ENCODE data around the gene MS4A18.
"Not testable (repeated sequence)": the region's sequence is repeated elsewhere in the genome, so short reads cannot be mapped to it uniquely, and the experiment has no call there.

MS4A18 gene

DNA sequence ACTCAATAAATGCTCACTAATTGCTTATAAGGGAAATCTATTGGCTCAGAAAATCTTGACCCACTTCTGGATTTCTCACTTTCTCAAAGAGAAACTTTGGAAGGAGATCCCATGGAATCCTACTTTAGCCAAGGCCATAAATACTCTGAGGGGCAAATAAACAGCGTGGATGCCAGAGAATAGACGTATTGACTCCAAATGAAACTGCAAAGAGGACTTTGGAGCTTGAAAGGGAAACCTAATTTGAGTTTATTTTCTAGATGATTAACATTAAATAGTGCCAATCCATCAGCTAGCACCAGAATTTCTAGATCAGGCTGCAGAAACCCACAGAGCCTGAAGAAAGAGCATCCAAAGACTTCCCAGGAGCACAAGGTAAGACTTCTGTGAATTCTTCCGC lies at the start of gene MS4A18:
MS4A18 (plus strand) TSS at position 301 of the 400 bp plus-strand sequence.
- DNase-seq = no peak

DNA sequence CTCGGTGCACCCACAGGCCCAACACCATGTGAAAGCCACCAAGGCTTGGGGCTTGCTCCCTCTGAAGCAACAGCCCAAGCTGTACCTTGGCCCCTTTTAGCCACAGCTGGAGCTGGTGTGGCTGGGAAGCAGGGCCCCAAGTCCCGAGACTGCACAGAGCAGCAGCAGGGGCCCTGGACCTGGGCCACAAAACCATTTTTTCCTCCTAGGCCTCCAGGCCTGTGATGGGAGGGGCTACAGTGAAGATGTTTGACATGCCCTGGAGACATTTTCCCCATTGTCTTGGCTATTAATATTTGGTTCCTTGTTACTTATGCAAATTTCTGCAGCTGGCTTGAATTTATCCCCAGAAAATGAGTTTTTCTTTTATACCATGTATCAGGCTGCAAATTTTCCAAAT lies 46.3 kb upstream of the MS4A18 start:
- DNase-seq = not testable (repeated sequence)

DNA sequence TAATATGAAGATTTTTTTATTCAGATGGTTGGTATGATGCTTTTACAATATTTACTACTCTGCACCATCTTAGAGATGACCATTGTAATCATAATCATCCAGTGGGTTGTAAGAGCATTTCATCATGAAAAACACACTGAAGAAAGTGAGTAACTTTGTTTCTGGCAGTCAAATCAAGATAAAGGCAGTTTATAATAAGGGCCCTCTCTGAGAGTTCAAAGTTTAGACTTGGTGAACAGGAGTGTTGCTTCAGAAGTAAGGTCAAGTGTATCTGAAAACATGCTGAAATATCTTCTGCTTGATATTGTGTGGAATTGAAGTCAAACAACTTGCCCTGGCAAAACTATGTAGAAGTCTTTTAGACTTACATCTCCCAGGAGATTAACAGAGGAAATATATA lies 44.6 kb upstream of the MS4A18 start:
- no peak for DNase-seq

DNA sequence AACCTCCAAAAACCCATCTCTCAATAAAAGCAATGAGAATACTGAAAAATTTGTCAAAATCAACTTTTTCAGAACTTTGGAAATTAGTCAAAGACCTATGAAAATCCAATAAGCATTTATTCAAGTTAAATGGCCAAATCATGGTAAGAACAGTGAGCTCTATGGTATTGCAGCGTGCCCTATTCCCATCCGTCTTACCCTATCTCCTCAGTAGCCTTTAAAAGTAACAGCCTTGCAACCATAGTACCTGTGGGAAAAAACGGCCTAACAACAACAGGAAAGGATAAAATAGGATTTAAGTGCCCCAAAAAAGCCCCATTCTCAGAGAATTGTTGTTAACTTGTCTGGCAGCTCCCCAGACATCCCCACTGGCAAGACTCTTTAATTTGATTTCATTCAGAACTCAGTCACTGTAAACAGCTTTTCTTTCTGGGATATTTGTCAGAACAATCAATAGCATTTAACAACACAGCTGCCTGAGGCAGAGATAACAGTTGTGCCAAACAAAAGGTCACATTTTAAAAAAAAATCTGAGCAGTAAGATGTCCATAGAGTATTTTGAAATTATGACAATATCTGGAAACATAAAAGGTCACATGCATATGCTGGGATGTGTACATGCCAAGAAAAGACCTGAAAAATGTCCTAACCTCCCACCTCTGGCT lies 43.9 kb upstream of the MS4A18 start:
- no peak for DNase-seq

DNA sequence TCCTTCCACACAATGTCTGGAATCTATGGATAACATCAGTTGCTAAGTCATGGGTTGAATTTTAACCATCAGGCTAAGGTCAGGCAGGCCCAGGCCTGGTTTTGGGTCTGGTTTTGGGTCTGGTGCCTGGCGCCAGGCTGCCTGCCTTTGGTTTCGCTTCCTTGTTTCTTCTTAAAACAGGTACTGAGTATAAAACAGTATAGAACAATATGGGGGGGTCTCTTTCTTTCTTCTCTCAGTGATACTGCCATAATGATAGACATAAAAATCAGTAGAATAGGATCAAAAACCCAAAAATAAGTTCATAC lies 40.0 kb upstream of the MS4A18 start:
- DNase-seq = not testable (repeated sequence)

DNA sequence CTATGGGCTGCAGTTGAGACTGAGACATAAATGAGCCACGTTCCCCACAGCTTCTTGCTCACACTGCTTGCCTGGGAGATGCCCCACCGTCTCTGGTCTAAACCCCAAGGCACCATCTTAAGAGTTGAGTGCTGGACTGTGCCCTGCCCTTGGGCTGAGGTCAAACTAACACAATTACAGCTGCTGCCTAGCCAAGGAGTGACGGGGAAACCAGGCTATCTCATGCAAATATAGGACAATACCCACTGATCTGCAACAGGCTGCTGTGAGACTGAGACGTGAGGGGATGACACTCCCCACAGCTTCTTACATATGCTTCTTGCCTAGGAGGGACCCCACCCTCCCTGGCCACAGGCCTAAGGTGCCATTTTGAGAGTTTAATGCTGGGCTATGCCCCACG lies 32.9 kb upstream of the MS4A18 start:
- DNase-seq = no peak

DNA sequence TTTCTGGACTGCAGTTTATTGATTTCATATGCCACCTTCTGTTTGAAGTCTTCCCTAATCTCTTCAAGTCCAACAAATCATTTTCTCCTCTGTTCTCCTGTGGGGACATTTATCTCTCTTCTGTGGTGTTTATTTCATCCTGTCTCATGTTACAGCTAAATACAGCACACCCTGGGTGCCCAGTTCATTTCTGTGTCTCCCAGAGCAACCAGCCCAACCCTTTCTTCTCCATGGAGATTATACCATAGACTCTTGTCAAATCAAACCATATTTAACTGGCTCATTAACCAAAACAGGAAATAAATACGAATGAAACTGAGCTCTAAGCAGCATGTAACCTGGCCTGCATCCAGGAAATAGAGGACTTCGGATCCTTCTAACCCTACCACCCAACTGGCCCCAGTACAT lies 25.2 kb upstream of the MS4A18 start, which contains the start of gene MS4A8:
MS4A8 (plus strand) TSS at position 329 of the 408 bp plus-strand sequence. CDS start 1,249 bp downstream, outside the sequence.
- no peak for DNase-seq

DNA sequence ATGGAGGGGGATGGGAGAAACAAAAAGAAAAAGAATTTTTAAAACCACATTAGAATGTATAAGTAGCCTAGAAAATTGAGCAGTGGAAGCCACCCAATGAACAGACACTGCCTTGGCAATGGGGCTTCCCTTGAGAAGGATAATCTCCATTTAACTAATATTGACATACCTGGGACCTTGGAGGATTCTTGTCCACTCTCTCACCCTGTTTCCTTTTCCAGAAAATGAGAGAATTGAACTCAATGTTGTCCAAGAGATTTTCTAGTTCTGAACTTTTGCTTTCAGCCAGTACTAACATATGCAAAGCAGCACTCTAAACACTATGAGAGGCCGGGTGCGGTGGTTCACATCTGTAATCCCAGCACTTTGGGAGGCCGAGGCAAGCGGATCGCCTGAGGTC lies 24.6 kb upstream of the MS4A18 start:
- DNase-seq = no peak

DNA sequence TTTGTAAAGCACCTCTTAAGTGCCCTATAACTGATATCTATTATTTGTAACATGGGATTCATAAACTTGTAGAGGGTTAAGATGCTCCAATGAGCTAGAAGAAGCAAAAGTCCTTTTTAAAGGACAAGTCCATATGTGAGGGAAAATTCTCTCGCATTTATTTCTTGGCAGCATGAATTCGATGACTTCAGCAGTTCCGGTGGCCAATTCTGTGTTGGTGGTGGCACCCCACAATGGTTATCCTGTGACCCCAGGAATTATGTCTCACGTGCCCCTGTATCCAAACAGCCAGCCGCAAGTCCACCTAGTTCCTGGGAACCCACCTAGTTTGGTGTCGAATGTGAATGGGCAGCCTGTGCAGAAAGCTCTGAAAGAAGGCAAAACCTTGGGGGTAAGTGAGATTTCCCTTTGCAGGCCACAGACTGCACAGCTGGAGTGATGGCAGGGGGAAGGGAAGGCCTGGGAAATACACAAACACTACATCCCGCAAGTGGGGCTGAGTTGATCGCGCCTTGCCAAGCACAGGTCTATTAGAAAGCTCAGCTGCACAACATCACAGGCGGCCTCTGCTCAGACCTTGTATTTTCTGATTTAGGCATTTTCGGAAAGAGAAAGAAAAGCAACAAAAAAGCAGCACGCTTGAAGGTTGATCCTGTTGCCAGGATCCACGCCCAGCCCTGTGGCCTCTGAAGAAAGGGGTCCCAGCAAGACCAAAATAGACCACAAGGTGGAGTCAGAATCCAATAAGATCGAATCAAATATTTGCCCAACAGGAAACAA lies 23.6 kb upstream of the MS4A18 start:
- DNase-seq = no peak

DNA sequence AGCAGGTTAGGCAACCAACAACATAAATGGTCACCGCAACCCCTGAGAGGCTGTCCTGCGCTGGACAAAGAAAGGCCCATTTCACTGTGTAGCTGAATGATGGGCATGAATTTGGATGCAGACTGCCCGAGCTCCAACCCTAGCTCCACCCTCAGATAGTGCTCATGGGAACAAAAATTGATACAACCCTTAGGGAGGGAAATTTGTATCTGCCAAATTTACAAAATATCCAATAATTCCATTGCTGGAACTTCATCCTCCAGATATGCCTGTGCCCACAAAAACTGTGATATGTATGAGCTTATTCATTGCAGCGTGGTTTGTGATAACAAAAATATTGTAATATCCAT lies 23.1 kb upstream of the MS4A18 start:
- DNase-seq = no peak

DNA sequence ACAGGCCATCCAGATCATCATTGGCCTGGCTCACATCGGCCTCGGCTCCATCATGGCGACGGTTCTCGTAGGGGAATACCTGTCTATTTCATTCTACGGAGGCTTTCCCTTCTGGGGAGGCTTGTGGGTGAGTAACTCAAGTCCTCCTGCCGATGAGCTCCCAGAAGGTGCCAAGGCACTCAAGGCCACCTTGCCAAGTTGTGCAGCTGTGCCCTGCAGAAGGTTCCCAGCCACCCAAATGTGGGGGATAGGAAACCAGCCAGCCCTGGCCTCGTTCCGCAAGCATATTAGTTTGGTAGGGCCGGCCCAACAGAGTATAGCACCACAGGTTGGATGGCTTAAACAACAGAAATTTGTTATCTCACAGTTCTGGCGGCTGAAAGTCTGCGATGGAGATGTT lies 21.1 kb upstream of the MS4A18 start:
- no peak for DNase-seq

DNA sequence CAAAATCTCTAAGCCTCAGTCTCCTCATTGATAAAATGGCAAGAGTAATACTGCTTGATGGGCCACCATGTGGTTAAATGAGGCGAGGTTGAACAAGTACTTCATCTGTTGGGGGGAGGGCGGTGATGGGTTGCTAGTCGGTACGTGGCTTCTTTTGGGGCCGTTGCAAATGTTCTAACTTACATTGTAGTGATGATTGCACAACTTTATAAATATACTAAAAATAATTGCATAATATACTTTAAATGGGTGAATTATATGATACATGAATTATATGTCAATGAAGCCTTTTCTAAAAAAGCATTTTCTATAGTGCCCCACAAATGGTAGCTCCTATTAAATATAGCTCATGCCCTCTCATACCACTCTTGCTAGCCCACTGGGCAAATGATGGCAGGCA lies 18.6 kb upstream of the MS4A18 start:
- no peak for DNase-seq

DNA sequence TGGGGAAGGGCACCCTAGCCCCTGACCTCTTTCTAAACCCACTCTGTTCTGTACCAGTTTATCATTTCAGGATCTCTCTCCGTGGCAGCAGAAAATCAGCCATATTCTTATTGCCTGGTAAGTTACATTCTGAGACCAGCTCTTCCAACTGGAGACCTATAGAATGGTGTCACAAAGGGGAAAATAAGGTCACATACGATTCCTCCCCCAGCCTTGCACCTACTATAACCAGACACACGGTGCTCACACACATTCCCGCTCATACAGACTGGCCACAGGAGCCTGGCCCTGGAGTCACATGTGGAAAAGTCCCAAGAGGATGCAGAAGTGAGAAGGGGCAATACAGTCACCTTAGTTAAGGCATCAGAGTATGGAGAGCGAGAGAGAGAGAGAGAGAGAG lies 17.6 kb upstream of the MS4A18 start:
- DNase-seq = no peak

DNA sequence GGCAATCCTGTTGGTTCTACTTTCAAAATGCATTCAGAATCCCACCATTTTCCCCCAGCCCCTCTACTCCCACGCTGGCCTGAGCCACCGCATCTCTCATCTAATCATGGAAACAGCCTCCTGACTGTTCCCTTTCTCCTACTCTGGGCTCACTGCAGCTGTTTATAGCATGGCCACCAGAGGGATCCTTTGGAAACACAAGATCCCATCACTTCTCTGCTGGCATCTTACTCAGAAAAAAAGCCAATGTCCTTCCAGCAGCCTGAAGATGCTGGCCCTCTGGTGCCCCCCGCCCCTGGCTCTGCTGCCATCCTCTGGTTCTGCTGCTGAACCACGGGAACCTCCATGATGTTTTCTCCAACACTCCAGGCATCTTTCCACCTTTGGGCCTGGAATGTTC lies 14.0 kb upstream of the MS4A18 start:
- no peak for DNase-seq

DNA sequence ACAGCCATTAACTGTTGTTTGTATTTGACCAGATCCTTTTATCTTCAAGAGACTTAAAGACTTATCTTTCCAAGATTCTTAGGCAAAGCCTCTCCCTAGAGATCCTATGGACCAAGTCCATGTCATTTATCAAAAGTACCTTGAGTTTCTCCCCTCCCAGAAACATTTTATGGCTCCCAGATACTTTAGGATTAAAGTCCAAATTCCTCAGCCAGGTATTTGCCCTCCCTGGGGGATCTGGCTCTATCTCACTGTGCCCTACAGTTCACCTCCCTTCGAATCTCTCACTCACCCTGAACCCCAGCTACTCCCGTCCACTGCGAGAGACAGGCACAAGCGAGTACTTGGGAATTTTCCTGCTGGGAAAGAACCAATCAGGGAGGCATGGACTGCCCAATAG lies 13.2 kb upstream of the MS4A18 start:
- no peak for DNase-seq

DNA sequence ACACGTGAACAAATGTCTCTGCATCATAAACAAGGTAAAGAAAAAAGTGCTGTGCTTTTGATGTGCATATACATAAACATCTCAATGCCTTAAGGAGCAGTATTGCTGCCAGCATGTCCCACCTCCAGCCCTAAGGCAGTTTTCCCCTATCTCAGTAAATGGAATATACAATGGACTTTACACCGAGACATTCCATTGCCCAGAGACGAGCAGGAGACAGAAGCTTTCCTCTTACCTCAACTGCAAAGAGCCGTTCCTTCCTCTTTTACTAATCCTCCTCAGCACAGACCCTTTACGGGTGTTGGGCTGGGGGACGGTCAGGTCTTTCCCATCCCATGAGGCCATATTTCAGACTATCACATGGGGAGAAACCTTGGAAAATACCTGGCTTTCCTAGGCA lies 11.1 kb upstream of the MS4A18 start:
- DNase-seq = not testable (repeated sequence)

DNA sequence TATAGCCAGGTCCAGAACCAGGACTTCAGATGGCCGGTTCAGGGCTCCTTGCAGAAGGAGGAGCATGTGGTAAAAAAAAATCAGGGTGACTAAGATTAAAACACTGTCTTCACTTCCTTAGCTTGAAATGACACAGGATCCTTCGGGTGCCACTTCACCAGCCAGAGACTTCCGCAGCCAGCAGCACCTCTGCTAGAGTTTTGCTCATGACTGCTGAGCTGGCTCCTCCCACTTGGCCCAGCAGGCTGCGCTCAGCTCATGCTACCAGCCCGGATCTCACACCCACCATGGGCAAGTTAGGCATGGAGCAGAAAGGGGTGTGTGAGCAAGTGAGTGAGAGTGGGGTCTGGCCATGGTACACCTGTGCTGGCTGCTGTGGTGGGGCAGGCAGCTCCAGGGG lies 6.6 kb upstream of the MS4A18 start:
- no peak for DNase-seq

DNA sequence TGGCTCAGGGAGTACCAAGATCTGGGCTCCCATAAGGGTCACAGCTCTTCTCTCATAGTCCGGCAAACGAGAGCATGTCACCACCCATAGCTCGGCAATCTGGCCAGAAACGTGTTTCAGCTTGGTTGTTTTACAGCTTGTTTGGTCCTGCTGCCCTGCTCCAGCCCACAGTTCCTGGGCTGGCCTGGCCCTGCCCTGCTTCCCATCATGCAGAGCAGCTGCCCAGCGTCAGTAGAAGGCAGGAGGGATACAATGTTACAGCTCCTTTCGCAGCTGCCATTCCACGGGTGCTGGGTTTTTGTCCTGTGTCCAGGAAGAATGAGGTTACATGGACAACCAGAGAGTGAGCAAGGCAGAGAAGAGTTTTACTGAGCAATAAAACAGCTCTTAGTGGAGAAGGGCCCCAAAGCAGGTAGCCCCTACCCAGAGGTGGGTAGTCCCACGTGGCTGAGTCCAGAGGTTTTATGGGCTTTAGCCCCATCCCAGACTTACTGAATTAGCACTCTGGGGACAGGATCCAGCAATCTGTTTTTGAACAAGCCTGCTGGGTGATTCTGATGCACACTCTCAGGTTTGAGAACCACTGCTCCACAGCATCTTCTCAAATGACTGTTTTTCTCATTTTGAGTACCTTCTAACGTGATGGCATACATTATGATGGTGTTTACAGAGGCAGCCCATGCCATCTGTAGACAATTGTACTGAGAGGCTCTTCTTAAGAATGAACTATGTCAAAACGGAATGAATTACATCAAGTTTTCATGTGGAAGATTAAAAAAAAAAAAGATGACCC lies 5.8 kb upstream of the MS4A18 start:
- no peak for DNase-seq

DNA sequence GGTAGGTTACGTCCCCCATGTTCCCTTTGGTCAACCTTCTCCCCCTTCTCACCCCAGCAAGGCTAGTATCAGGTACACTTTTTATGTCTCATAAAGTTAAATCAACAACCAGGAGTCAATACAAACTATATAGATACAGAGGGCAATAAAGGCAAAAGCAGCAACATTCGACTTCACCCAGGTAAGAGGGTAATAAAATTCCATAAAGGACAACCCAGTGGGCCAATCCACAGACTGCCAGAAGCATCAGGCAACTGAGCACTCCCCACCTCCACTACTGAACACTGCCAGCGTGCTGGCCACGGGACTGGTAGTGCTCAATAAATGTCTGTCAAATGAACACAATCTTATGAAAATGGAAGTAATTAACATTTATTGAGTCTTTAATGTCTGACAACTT lies 5.1 kb upstream of the MS4A18 start:
- DNase-seq = no peak

DNA sequence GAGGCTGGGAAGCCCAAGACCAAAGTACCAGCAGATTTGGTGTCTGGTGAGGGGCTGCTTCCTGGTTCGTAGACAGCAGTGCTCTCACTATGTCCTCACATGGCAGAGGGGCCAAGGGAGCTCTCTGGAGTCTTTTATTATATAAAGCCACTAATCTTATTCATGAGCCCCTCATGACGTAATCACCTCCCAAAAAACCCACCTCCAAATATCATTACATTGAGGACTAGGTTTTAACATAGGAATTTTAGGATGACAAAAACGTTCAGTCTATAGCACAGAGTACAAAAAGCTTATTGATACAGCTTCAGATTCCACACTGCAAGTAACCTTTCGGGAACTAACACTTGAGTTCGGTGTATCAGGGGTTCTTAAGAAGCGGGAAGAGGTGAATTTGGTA lies 4.1 kb upstream of the MS4A18 start:
- no peak for DNase-seq

DNA sequence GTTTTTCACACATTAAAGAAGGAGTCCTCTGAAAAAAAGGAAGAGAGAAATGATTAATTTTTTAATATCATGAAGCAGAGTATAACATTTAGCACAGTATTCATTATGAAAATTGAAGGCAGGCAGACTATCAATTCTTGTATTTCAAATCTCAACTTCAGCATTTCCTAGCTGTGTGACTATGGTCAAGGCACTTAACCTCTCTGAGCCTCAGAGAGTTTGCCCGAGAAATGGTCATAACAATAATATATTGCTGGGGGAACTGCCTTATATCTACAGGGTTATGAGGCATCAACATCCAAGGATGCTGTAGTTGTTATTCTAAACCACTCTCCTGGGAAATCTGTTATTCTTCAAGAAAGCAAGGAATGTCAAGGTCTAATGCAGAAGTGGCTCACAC lies 1.1 kb downstream of the MS4A18 start:
- no peak for DNase-seq

DNA sequence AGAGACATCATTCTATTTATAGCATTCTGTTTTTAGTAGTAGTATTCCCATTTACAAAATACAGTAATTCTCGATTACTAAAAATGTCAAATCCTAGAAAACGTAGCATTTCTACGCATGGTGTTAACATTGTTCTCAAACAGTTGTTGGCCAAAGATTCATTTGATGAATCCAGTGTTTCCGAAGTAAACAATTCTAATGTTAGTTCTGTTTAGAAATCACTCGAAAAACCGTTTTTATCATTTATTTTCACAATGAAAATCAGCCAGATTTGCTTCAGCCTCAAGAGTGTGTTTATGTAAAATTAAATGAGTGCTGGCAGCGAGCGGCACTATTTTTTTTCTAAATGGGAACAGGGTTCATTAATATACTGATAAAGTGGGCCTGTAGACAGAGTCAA lies 7.1 kb downstream of the MS4A18 start:
- no peak for DNase-seq

DNA sequence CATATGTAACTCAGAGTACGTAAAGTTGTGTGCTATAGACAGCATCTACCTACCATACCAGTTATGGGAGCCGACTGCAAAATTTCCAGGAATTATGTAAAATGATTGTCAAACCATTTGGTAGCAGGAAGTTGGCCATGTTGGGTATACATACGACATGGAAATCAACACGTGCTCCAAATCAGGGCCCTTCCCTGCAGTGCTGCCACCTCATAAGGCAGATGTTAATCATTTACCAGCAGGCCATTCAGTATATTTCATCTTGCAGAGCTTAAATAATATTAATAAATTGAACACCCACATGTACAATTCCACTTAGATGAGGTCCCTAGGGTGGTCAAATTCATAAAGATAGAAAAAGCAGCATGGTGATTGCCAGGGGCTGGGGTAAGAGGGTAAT lies 9.8 kb downstream of the MS4A18 start:
- DNase-seq = no peak

DNA sequence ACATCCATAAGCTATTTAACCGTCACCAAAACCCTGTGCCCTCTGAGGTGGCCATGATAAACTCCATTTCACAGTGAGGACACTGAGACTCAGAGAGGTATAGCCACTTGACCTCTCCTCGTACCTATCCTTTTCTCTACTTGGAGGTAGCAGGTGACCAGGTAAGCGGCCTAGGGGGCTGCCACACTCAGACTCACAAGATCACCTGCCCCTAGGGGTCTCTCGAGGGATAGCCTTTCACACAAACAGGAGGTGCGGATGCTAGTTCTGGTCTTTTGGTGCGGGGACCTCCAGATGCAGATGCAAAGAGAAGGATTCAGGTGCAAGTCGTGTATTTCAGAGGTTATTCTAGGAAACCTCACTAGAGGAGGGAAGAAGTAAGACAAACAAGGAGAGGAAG lies 14.6 kb downstream of the MS4A18 start:
- DNase-seq = no peak
